Heart left ventricle (tissue), 13 donors: ENCODE measurements around the gene TMEM213.

Experiments
- POLR2A ChIP-seq, 2 donors: fragments of 450-650 bp; IDR thresholded peaks; one replicate each; pipeline ENCODE4 v1.6.1; 2017; ENCODE audit warnings: antibody characterized with exemption in 2 of 2, mild to moderate bottlenecking in 2 of 2, moderate library complexity in 2 of 2
- TF ChIP-seq, protein P1 (sequence below), 12 donors: fragments of 200-600 bp; sonication (generic) in 4 of 12; IDR thresholded peaks; one replicate each; pipeline versions ENCODE4 v1.5.0 to v1.8.0; 2018 to 2022; ENCODE audit warnings: antibody characterized with exemption in 12 of 12, mild to moderate bottlenecking in 5 of 12
- donor health status: ischemic (EF 13 %, LVEDD 7.1; RV severe dilation, severe dysfunction).
- donor health status: DM: no; HTN: yes; CAD: no.
- donor health status: DM: no; HTN: no; CAD: no.
- donor health status: ischemic (EF 25% LVEDD 6.9; RV normal size, moderate dysfunction).
- donor health status: ischemic (EF 25% LVEDD 5.7; RV mildly dilated, moderate dysfunction).
- donor health status: ischemic (EF 35%, LVEDD 5.7; RV mildly dilated, moderate dysfunction).
- donor health status: nonischemic (EF 11% LVEDD 7.7; RV severe dilation, severe dysfunction).
- donor health status: DM: yes; HTN: yes; CAD: no.
- donor health status: PGD.
- donor health status: ischemic (EF 29% LVEDD 5.4; RV normal size, mild dysfunction).
- donor health status: nonischemic (EF 23%, LVEDD 6.1; RV moderate dilation, normal function).

GRCh38 chr7:138796038-138796615 lies 1.7 kb upstream of the TMEM213 start:
- TF ChIP-seq, protein P1, sequence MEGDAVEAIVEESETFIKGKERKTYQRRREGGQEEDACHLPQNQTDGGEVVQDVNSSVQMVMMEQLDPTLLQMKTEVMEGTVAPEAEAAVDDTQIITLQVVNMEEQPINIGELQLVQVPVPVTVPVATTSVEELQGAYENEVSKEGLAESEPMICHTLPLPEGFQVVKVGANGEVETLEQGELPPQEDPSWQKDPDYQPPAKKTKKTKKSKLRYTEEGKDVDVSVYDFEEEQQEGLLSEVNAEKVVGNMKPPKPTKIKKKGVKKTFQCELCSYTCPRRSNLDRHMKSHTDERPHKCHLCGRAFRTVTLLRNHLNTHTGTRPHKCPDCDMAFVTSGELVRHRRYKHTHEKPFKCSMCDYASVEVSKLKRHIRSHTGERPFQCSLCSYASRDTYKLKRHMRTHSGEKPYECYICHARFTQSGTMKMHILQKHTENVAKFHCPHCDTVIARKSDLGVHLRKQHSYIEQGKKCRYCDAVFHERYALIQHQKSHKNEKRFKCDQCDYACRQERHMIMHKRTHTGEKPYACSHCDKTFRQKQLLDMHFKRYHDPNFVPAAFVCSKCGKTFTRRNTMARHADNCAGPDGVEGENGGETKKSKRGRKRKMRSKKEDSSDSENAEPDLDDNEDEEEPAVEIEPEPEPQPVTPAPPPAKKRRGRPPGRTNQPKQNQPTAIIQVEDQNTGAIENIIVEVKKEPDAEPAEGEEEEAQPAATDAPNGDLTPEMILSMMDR (IDR thresholded peaks at IDR 0.05): no peak
- TF ChIP-seq POLR2A (IDR thresholded peaks at IDR 0.05): no peak
